SH-SY5Y (cell line): ENCODE data around the gene FOXO1.

Source experiments
- GATA2 ChIP-seq: IDR thresholded peaks from 2 replicates; pipeline ENCODE4 v1.6.1; 2011; ENCODE audit warnings: mild to moderate bottlenecking, low read depth, low read length
- GATA3 ChIP-seq: IDR thresholded peaks from 2 replicates; pipeline ENCODE4 v1.6.1; 2011; ENCODE audit warnings: low read depth, mild to moderate bottlenecking, low read length, moderate library complexity

Gene FOXO1

GRCh38 chr13:40550130-40550529, 116.3 kb downstream of the FOXO1 start:
- TF ChIP-seq GATA3 = no peak
- no peak for TF ChIP-seq GATA2

GRCh38 chr13:40549500-40550094, 116.8 kb downstream of the FOXO1 start:
- no peak for TF ChIP-seq GATA3
- TF ChIP-seq GATA2 = no peak

- no peak for TF ChIP-seq GATA3
- no peak for TF ChIP-seq GATA2
Observed at GRCh38 chr13:40547591-40548315, 118.7 kb downstream of the FOXO1 start.

- TF ChIP-seq GATA3 = no peak
- TF ChIP-seq GATA2 = no peak
Observed at GRCh38 chr13:40546047-40546446, 120.4 kb downstream of the FOXO1 start.

- TF ChIP-seq GATA3 (no peak), GATA2 (no peak)
Observed at GRCh38 chr13:40540328-40541044, 126.0 kb downstream of the FOXO1 start.

- no peak for TF ChIP-seq GATA3
- no peak for TF ChIP-seq GATA2
Observed at GRCh38 chr13:40539576-40540327, 126.7 kb downstream of the FOXO1 start.

- no peak for TF ChIP-seq GATA2
- no peak for TF ChIP-seq GATA3
Observed at GRCh38 chr13:40537146-40537895, 129.1 kb downstream of the FOXO1 start.

DNA sequence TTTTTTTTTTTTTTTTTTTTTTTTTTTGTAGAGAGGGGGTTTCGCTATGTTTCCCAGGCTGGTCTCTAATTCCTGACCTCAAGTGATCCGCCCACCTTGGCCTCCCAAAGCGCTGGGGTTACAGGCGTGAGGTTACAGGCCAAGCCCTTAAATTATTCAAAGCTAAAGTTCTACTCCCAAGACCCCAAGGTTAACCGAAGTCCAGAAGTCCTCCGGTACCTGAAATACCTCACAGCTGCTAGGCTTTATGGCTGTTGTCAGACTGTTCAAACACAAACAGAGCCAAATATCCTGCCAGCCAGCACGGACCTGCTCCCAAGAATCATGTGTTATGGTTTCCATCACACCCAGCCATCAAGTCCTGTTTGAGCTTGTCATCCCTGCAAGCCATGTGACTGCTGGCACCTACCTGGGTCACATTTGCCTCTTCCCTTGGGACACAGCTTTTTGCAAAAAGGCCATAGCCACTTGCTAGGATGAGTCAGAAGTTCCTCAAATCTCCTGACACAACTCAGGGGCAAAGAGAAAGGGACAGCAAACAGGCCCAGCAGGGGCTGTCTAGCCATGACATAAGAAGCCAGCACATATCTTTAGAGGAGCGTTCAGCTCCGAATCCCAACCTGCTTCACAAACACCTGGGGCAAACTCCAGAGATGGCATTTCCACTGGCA, 129.9 kb downstream of the FOXO1 start:
- no peak for TF ChIP-seq GATA3
- no peak for TF ChIP-seq GATA2

- no peak for TF ChIP-seq GATA2
- TF ChIP-seq GATA3 = no peak
Observed at GRCh38 chr13:40535345-40535836, 131.1 kb downstream of the FOXO1 start.

DNA sequence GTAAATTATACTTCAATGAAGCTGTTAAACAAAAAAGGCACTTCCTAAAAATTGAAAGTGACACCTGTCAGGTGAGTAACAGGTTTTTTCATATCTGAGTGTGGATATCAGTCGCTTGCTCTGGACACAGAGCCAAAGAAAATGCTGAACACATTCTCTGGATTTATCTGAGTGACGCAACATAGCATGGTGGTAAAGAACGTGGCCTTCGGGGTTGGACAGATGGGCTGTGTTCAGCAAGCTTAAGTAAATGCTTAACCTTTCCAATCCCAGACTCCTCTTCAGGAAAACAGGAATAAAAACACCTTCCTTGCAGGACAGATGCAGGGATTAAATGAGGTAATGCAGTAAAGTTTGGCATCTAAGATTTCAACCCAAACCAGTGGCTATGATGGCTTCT, 132.0 kb downstream of the FOXO1 start:
- TF ChIP-seq GATA2 (no peak), GATA3 (no peak)

GRCh38 chr13:40533072-40533471, 133.4 kb downstream of the FOXO1 start:
- TF ChIP-seq GATA3 (no peak), GATA2 (no peak)

DNA sequence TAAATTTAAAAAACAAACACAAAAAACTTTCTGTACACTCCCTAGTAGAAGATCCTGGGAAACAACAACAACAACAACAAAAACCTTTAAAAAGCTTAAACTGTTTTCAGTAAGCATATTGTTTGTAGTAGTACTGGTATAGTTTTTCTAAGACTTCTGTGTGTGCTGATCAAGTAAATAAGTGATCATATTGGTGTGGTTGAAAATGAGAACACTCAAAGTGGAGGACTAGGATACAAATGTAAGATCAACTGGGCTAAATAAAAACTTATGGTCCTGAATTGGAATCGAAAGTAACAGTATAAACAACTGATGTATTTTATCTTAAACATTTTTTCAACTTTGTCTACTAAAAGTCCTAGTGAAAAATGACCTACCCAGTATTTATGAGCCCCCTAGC, 135.5 kb downstream of the FOXO1 start:
- TF ChIP-seq GATA2 (no peak), GATA3 (no peak)

DNA sequence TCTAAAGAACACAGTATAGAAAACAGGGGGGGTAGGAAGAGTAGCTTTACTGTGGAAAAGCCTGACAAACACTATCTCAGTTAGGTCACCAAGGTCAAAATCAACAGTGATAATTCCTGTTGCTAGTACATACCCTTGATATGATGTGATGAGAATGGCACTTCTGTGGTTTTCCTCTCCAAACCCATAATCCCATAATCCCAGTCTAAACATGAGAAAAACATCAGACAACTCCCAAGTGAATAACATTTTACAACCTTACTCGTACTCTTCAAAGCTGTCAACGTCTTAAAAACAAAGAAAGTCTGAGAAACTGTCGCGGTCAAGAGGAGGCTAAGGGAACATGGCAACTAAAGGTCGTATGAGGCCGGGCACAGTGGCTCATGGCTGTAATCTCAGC, 137.6 kb downstream of the FOXO1 start:
- TF ChIP-seq GATA2 = no peak
